PFSK-1 (cell line): ENCODE data around the gene FER1L5.

Source experiments
- FOXP2 ChIP-seq: optimal IDR thresholded peaks from 2 replicates; pipeline ENCODE3; 2011; ENCODE audit warnings: borderline replicate concordance, control low read depth, inconsistent platforms; ENCODE audit not compliant: insufficient read depth; ENCODE audit errors: extremely low read length, extremely low read depth
- POLR2AphosphoS5 ChIP-seq: IDR thresholded peaks from 2 replicates; pipeline ENCODE4 v1.6.1; 2012; ENCODE audit warnings: low read depth, mild to moderate bottlenecking, control low read depth, low read length, moderate library complexity
- REST ChIP-seq, 2 experiments: IDR thresholded peaks; 2 replicates each; pipeline versions ENCODE4 v1.6.1 to v1.8.0; 2011 to 2012; ENCODE audit warnings: low read depth in 2 of 2, low read length in 2 of 2, control low read depth in 1 of 2, inconsistent platforms in 1 of 2, mild to moderate bottlenecking in 1 of 2, moderate library complexity in 1 of 2; ENCODE audit not compliant: insufficient read depth in 1 of 2
- SIN3A ChIP-seq: IDR thresholded peaks from 2 replicates; pipeline ENCODE4 v1.6.1; 2012; ENCODE audit warnings: mild to moderate bottlenecking, low read length, moderate library complexity, borderline replicate concordance; ENCODE audit not compliant: insufficient read depth
- TAF1 ChIP-seq: IDR thresholded peaks from 2 replicates; pipeline ENCODE4 v1.6.1; 2012; ENCODE audit warnings: low read length, control low read depth, borderline replicate concordance; ENCODE audit not compliant: insufficient read depth

FER1L5 gene

GRCh38 chr2:96608469-96609455 lies 33.8 kb upstream of the FER1L5 start:
- TF ChIP-seq FOXP2 (no peak), SIN3A (no peak), REST (IDR thresholded peaks at IDR 0.05; ENCODE audit: insufficient read depth in 1 of 2, low read depth in 2 of 2, low read length in 2 of 2) (no peak), POLR2AphosphoS5 (no peak), TAF1 (no peak)

DNA sequence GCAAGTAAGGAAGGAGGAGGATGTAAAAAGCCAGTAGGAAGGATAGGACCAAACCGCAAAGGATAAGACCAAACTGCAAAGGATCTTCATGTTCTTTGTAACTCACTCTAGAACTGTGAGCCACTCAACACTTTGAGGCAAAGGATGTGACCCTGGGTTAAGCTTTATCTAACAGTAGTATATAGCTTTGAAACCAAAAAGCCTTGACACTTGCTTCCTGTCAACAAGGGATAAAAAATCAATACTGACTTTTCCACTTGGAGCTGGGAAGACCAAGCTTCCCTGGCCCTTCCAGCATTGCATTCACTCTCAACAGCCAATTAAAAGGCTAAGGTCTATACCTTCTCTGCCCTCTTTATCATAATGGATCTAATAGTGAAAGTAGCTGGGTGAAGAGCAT lies 26.4 kb upstream of the FER1L5 start:
- TF ChIP-seq REST (IDR thresholded peaks at IDR 0.05; ENCODE audit: insufficient read depth in 1 of 2, low read depth in 2 of 2, low read length in 2 of 2) (no peak), SIN3A (no peak), FOXP2 (no peak), POLR2AphosphoS5 (no peak)

DNA sequence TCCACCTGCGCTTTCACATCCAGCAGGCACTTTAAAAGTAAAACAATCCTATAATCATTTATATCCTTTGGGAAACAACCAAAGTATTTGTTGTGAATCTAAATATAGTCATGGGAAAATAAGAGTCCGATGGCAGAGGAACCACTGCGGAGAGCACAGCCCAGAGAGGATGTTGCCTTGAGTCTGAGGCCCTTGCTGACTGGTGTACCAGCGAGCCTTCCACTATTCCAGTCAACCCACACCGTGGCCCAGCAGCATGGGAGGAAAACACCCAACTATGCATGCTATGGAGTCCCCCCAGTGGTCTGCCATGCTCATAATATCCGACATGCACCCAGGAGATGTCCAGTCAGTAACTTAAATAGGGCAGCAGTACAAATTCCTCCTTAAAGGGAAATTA lies 26.0 kb upstream of the FER1L5 start:
- TF ChIP-seq POLR2AphosphoS5 (no peak), REST (IDR thresholded peaks at IDR 0.05; ENCODE audit: insufficient read depth in 1 of 2, low read depth in 2 of 2, low read length in 2 of 2) (no peak), SIN3A (no peak), FOXP2 (no peak), TAF1 (no peak)

GRCh38 chr2:96617012-96617411 lies 25.6 kb upstream of the FER1L5 start:
- TF ChIP-seq TAF1 (no peak), REST (IDR thresholded peaks at IDR 0.05; ENCODE audit: insufficient read depth in 1 of 2, low read depth in 2 of 2, low read length in 2 of 2) (no peak), FOXP2 (no peak), POLR2AphosphoS5 (no peak), SIN3A (no peak)
